ENCODE data around the gene SPG21. TPM values are rescaled to one million over a fixed set of nuclear protein-coding genes. Genes with fewer than 3 reads are reported as not detected.

Gene SPG21, protein sequence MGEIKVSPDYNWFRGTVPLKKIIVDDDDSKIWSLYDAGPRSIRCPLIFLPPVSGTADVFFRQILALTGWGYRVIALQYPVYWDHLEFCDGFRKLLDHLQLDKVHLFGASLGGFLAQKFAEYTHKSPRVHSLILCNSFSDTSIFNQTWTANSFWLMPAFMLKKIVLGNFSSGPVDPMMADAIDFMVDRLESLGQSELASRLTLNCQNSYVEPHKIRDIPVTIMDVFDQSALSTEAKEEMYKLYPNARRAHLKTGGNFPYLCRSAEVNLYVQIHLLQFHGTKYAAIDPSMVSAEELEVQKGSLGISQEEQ
- total RNA-seq, result 53.9 and 68.5 TPM in 2 replicates

DNA sequence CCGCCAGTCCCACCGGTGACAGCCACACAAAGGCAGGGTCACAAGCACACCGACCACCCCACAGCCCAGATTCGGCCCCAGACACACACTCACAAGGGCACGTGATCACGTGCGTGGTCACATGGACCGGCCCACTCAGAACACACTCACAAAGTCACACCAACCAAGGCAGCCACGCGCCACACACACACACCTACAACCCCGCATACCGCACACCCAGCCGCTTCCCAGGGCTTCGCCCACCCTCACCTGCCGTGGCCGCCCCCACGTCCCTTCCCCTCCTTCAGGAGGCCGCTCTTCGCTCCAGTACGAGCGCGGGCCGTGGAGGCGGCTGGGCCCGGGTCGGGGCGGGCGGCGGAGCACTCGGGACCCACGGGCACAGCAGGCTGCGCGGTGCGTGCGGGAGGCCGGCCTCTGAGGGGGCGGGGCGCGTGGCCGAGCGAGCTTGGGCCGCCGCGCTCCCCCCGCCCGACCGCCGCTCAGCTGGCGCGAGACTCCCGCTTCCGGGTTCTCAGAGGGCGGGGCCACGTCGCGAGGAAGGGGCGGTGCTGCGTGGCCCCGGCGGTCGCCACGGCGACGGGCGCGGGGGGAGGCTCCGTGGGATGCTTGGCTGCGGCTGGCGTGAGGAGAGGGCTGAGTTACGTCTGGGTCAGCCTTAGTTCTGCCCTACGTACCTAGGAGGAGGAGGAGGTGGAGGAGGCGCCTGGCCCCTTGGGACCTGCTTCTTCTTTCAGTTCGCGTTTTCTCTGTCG lies at the start of gene SPG21:
TSS of gene SPG21 (minus strand) at position 499 of the 752 bp plus-strand sequence. CDS start 6,345 bp downstream, outside the sequence.

DNA sequence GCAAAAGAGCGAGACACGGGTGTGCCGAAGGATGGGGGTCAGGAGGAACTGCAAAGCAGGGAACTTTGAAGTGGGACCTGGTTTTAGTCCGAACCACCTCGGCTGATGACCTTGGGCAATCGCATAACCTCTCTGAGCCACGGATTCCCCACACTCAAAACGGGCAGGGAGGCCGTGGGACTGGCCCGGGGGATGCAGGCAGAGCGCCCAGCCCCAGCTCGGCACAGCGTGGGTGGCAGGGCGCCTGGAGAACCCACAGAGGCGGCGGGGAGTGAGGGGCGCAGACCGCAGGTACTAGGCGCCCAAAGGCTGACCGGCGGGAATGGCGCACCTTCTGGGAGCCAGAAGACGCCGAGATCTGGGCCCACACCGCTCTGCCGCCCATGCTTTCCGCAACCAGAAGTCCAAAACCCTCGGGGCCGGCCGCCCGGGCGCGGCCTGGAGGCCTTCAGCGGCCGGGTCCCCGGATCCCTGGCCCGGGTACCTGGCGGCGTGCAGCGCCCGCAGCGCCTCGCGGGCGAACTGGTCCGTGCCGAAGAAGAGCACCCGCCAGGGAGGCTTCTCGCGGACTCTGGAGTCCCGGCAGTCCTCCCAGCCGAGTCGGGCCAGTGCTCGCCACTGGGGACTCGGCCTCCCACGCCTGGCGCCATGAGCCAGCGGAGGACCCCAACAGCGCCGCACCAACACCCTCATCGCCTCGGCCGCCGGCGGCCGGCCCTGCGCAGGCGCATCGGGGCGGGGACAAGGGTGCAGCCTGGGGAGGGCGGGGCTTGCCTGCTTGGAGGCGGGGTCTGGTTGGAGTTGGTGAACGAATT lies 39.4 kb upstream of the SPG21 start, which contains the start of gene MTFMT:
TSS of gene MTFMT (minus strand) at position 719 of the 815 bp plus-strand sequence. CDS start at position 693, 26 bp downstream.

Other genes with a start within 250 kb of the SPG21 start
- gene RBPMS2, start 214.3 kb downstream of the SPG21 start, total RNA-seq, result under 0.01 TPM in 1 of 2 replicates, not detected in the other
- gene PIF1, start 164.3 kb downstream of the SPG21 start, total RNA-seq, result 7.5 and 8.1 TPM in 2 replicates
- gene PLEKHO2, start 148.0 kb downstream of the SPG21 start, total RNA-seq, result 27.9 and 29.3 TPM in 2 replicates
- gene ANKDD1A, start 78.0 kb downstream of the SPG21 start, total RNA-seq, result 6.7 and 7.3 TPM in 2 replicates
- 9.3 and 14.3 TPM in 2 replicates for gene MTFMT, start 39.7 kb upstream of the SPG21 start, total RNA-seq
- not detected in 2 replicates for gene SLC51B, start 55.5 kb upstream of the SPG21 start, total RNA-seq
- gene RASL12, start 78.1 kb upstream of the SPG21 start, total RNA-seq, result 0.06 TPM in 1 of 2 replicates, not detected in the other
- gene KBTBD13, start 86.8 kb upstream of the SPG21 start, total RNA-seq, result not detected in 2 replicates
- 1.2 TPM in 2 replicates for gene UBAP1L, start 125.3 kb upstream of the SPG21 start, total RNA-seq
- gene PDCD7, start 143.9 kb upstream of the SPG21 start, total RNA-seq, result 12.0 and 12.3 TPM in 2 replicates
- 37.7 and 47.5 TPM in 2 replicates for gene CLPX, start 195.4 kb upstream of the SPG21 start, total RNA-seq
- gene CILP, start 221.6 kb upstream of the SPG21 start, total RNA-seq, result not detected in 2 replicates

Measured in aortic smooth muscle cell (primary cell).